Activated CD8-positive, alpha-beta memory T cell treated with anti-CD3 and anti-CD28 coated beads, Interleukin-2, amount 50 U/mL, for 1 hour (primary cell): Measurements from ENCODE around the gene SDC1.

Source experiments
- DNase-seq: peaks from one replicate; pipeline ENCODE4 v3.0.0-alpha.2; 2020; ENCODE audit errors: extremely low read depth

The SDC1 gene

GRCh38 chr2:20184067-20184938 is 40.6 kb downstream of the SDC1 start:
- no peak for DNase-seq

- no peak for DNase-seq
Measured at GRCh38 chr2:20183373-20183772, 41.6 kb downstream of the SDC1 start.

GRCh38 chr2:20182241-20182931 is 42.5 kb downstream of the SDC1 start:
- no peak for DNase-seq

GRCh38 chr2:20181761-20182160 is 43.2 kb downstream of the SDC1 start:
- DNase-seq = no peak

GRCh38 chr2:20180676-20181648 is 44.0 kb downstream of the SDC1 start:
- DNase-seq = no peak

- DNase-seq = no peak
Measured at GRCh38 chr2:20179755-20180594, 45.0 kb downstream of the SDC1 start.

GRCh38 chr2:20179466-20179754 is 45.5 kb downstream of the SDC1 start:
- DNase-seq = no peak

- DNase-seq = no peak
Measured at GRCh38 chr2:20178666-20179465, 46.1 kb downstream of the SDC1 start.

GRCh38 chr2:20178249-20178607 is 46.7 kb downstream of the SDC1 start:
- DNase-seq = no peak

GRCh38 chr2:20177556-20178248 is 47.2 kb downstream of the SDC1 start:
- no peak for DNase-seq

- no peak for DNase-seq
Measured at GRCh38 chr2:20176760-20177159, 48.2 kb downstream of the SDC1 start.

GRCh38 chr2:20175931-20176330 is 49.0 kb downstream of the SDC1 start:
- DNase-seq = no peak

- DNase-seq = no peak
Measured at GRCh38 chr2:20175267-20175666, 49.7 kb downstream of the SDC1 start.

- no peak for DNase-seq
Measured at GRCh38 chr2:20174410-20174809, 50.5 kb downstream of the SDC1 start.

GRCh38 chr2:20173496-20174402 is 51.2 kb downstream of the SDC1 start:
- DNase-seq = no peak

- DNase-seq = no peak
Measured at GRCh38 chr2:20173064-20173463, 51.9 kb downstream of the SDC1 start.

- no peak for DNase-seq
Measured at GRCh38 chr2:20172273-20173055, 52.5 kb downstream of the SDC1 start.

- no peak for DNase-seq
Measured at GRCh38 chr2:20171445-20171977, 53.4 kb downstream of the SDC1 start.
